T-cell (primary cell): Measurements from ENCODE around the gene EID3. TPM values are rescaled to one million over a fixed set of nuclear protein-coding genes. Genes with fewer than 3 reads are reported as not detected.

ENCODE experiments used
- ATAC-seq, 4 experiments: fragments of 200-7000 bp in 3 of 4; fragments of 150-1000 bp in 1 of 4; cut with Tn5 transposase; replicated peaks in 1 of 4; 1 replicate in 3 of 4; 2 replicates in 1 of 4; pipeline ENCODE4 v1.10.0; 2021; ENCODE audit warnings: moderate library complexity in 3 of 4, mild to moderate bottlenecking in 2 of 4, moderate number of reproducible peaks in 1 of 4
- CTCF ChIA-PET, 2 donors: fragments of 300-600 bp; sonication (Branson Sonifier 250); formaldehyde crosslinking; loops; one replicate each; lab custom pipeline; 2022; ENCODE audit warnings: antibody characterized with exemption in 2 of 2; lab: Charles Lee
- POLR2A ChIA-PET, 2 donors: fragments of 300-600 bp; sonication (Branson Sonifier 250); formaldehyde crosslinking; loops; one replicate each; lab custom pipeline; 2022; ENCODE audit warnings: antibody characterized with exemption in 2 of 2; lab: Charles Lee
- DNase-seq, 35 experiments: peaks; one replicate each; pipeline versions ENCODE4 v3.0.0 to v3.0.0-alpha.2; 2013 to 2023
- H3K27ac ChIP-seq: one replicate; pipeline ENCODE4 v1.5.1; 2013; ENCODE audit warnings: low read length
- H3K27me3 ChIP-seq, 2 experiments: replicated peaks in 1 of 2; 1 replicate in 1 of 2; 2 replicates in 1 of 2; pipeline versions ENCODE4 v1.6.1 to v1.7.0; 2013; ENCODE audit warnings: low read length in 1 of 2, mixed read lengths in 1 of 2; ENCODE audit not compliant: control insufficient read depth in 2 of 2, insufficient read depth in 2 of 2; ENCODE audit errors: extremely low read depth in 1 of 2
- H3K36me3 ChIP-seq, 2 donors: 1 replicate in 1 of 2; 2 replicates in 1 of 2; pipeline versions ENCODE4 v1.6.1 to v1.7.0; 2013; ENCODE audit warnings: low read length in 1 of 2; ENCODE audit not compliant: control insufficient read depth in 2 of 2, insufficient read depth in 1 of 2; ENCODE audit errors: extremely low read depth in 1 of 2
- H3K4me1 ChIP-seq, 2 experiments: 1 replicate in 1 of 2; 2 replicates in 1 of 2; pipeline versions ENCODE4 v1.6.1 to v1.7.0; 2013; ENCODE audit warnings: low read length in 2 of 2, mixed read lengths in 1 of 2; ENCODE audit not compliant: insufficient read depth in 2 of 2, control insufficient read depth in 1 of 2; ENCODE audit errors: extremely low read depth in 1 of 2
- H3K4me3 ChIP-seq, 2 donors: 1 replicate in 1 of 2; 2 replicates in 1 of 2; pipeline versions ENCODE4 v1.5.1 to v1.7.0; 2013; ENCODE audit warnings: mild to moderate bottlenecking in 2 of 2, low read length in 1 of 2, moderate library complexity in 1 of 2; ENCODE audit not compliant: control insufficient read depth in 1 of 2; ENCODE audit errors: extremely low read depth in 1 of 2
- H3K9me3 ChIP-seq: 2 replicates; pipeline ENCODE4 v1.7.0; 2013
- H3K27ac Mint-ChIP-seq, 2 donors: one replicate each; pipeline ENCODE4 v1.8.0; 2020 to 2021; ENCODE audit warnings: mild to moderate bottlenecking in 2 of 2, mixed read lengths in 2 of 2
- H3K27me3 Mint-ChIP-seq, 2 donors: one replicate each; pipeline ENCODE4 v1.8.0; 2021 to 2022; ENCODE audit warnings: mixed read lengths in 2 of 2
- H3K36me3 Mint-ChIP-seq: one replicate; pipeline ENCODE4 v1.8.0; 2021; ENCODE audit warnings: mixed read lengths
- H3K4me1 Mint-ChIP-seq, 3 donors: one replicate each; pipeline ENCODE4 v1.8.0; 2020 to 2022; ENCODE audit warnings: mixed read lengths in 3 of 3, mild to moderate bottlenecking in 1 of 3
- H3K4me3 Mint-ChIP-seq, 3 donors: one replicate each; pipeline ENCODE4 v1.8.0; 2020 to 2022; ENCODE audit warnings: mild to moderate bottlenecking in 3 of 3, mixed read lengths in 3 of 3, moderate library complexity in 3 of 3
- H3K9me3 Mint-ChIP-seq, 3 donors: one replicate each; pipeline ENCODE4 v1.8.0; 2020 to 2022; ENCODE audit warnings: mixed read lengths in 3 of 3
- WGBS: methylation state at CpG from one replicate; pipeline ENCODE4 v1.1.5; 2013; ENCODE audit warnings: missing lambda C conversion rate; ENCODE audit not compliant: insufficient coverage; 5-methylcytosine and 5-hydroxymethylcytosine counted together
- total RNA-seq, 35 experiments: library from RNA in 6 of 35; stranded (reverse) in 6 of 35; fragments of 120-200 nt in 1 of 35; gene quantifications; one replicate each; pipeline versions ENCODE4 v1.2.1 to v1.2.4 and lab custom pipeline; 2013 to 2026

EID3 gene
- total RNA-seq, 5 donors from 2014 or later (not counting 1 experiment from before 2014, with no cell fraction given), result 5.6 to 13.0 (median 6.0) TPM

GRCh38 chr12:104354167-104354867 lies 50.8 kb downstream of the EID3 start:
- no peak overlapping the region for H3K27ac ChIP-seq
- no peaks in the 10 kb centered on the region for H3K9me3 ChIP-seq
- Mint-ChIP-seq H3K27ac (no peak overlapping the region), H3K4me1 (peaks cover 0 to 2% (median 0%) of the 10 kb centered on the region in 3 donors), H3K4me3 (no peak overlapping the region), H3K36me3 (peaks cover 16% of the 10 kb centered on the region), H3K9me3 (no peaks in the 10 kb centered on the region), H3K27me3 (no peaks in the 10 kb centered on the region)
- no peak overlapping the region for H3K4me3 ChIP-seq
- WGBS, result 90% methylated on average over 1 of the region's 6 CpGs
- no peaks in the 10 kb centered on the region for H3K27me3 ChIP-seq
- ATAC-seq, result no peak
- ChIA-PET CTCF (interaction anchor here in 1 of 2 donors (0.6 kb wide), 1 partner anchor 297 kb away, joined by 3 read pairs; no protein-coding TSS in a partner anchor), POLR2A (no interaction called here)
- no peaks in the 10 kb centered on the region for H3K4me1 ChIP-seq
- DNase-seq, result no peak
- H3K36me3 ChIP-seq, result peaks cover 4 to 15% of the 10 kb centered on the region in 2 donors

Other genes starting within 250 kb of the EID3 start
- gene HCFC2, start 239.2 kb upstream of the EID3 start, total RNA-seq, result 10 to 100 TPM; 13.9 to 16.9 (median 14.9) TPM
- 10 to 100 TPM; 15.6 to 23.7 (median 22.3) TPM for gene NFYB, start 165.5 kb upstream of the EID3 start, total RNA-seq
- 10 to 100 TPM; 33.1 to 91.7 (median 68.9) TPM for gene TXNRD1, start 88.0 kb upstream of the EID3 start, total RNA-seq
- gene CHST11, start 153.2 kb downstream of the EID3 start, total RNA-seq, result 10 to 100 TPM; 49.8 to 78.3 (median 63.7) TPM